Trophoblast cell (in vitro differentiated cells and primary cell): ENCODE data around the gene RNF168.
"Not testable (repeated sequence)": the region's sequence is repeated elsewhere in the genome, so short reads cannot be mapped to it uniquely, and the experiment has no call there.

Source experiments
- DNase-seq, 2 donors: peaks; one replicate each; pipeline ENCODE4 v3.0.0-alpha.2; 2016
- H2AFZ ChIP-seq: 2 replicates; pipeline ENCODE4 v1.6.1; 2013; ENCODE audit warnings: low read length, moderate library complexity, mild to moderate bottlenecking; ENCODE audit not compliant: insufficient read depth, poor library complexity
- H2AK5ac ChIP-seq: 2 replicates; pipeline ENCODE4 v1.6.1; 2013; ENCODE audit warnings: mild to moderate bottlenecking, low read length
- H2BK120ac ChIP-seq: 2 replicates; pipeline ENCODE4 v1.6.1; 2013; ENCODE audit warnings: low read length, mild to moderate bottlenecking, moderate library complexity; ENCODE audit not compliant: insufficient read depth, poor library complexity
- H2BK12ac ChIP-seq: 2 replicates; pipeline ENCODE4 v1.6.1; 2013; ENCODE audit warnings: mild to moderate bottlenecking, low read length, moderate library complexity
- H2BK5ac ChIP-seq: 2 replicates; pipeline ENCODE4 v1.6.1; 2013; ENCODE audit warnings: low read length, low read depth, moderate library complexity, mild to moderate bottlenecking; ENCODE audit not compliant: poor library complexity
- H3K14ac ChIP-seq: 2 replicates; pipeline ENCODE4 v1.6.1; 2013; ENCODE audit warnings: mild to moderate bottlenecking, low read length
- H3K18ac ChIP-seq: 2 replicates; pipeline ENCODE4 v1.6.1; 2013; ENCODE audit warnings: mild to moderate bottlenecking, low read length
- H3K23ac ChIP-seq: 2 replicates; pipeline ENCODE4 v1.6.1; 2013; ENCODE audit warnings: low read length
- H3K27ac ChIP-seq: 2 replicates; pipeline ENCODE4 v1.5.1; 2013; ENCODE audit warnings: low read depth, mild to moderate bottlenecking, inconsistent platforms, low read length, moderate library complexity
- H3K27me3 ChIP-seq: 2 replicates; pipeline ENCODE4 v1.6.1; 2013; ENCODE audit warnings: inconsistent platforms, mild to moderate bottlenecking, low read length, moderate library complexity; ENCODE audit not compliant: insufficient read depth
- H3K36me3 ChIP-seq, 2 experiments: 1 replicate in 1 of 2; 2 replicates in 1 of 2; pipeline ENCODE4 v1.6.1; 2013; ENCODE audit warnings: low read length in 2 of 2, mild to moderate bottlenecking in 2 of 2, moderate library complexity in 1 of 2; ENCODE audit not compliant: insufficient read depth in 2 of 2, control insufficient read depth in 1 of 2
- H3K4ac ChIP-seq: 2 replicates; pipeline ENCODE4 v1.6.1; 2013; ENCODE audit warnings: low read depth, mild to moderate bottlenecking, low read length, moderate library complexity
- H3K4me1 ChIP-seq, 2 experiments: 1 replicate in 1 of 2; 2 replicates in 1 of 2; pipeline ENCODE4 v1.6.1; 2013; ENCODE audit warnings: low read length in 2 of 2, mild to moderate bottlenecking in 2 of 2, moderate library complexity in 1 of 2; ENCODE audit not compliant: insufficient read depth in 2 of 2, control insufficient read depth in 1 of 2
- H3K4me2 ChIP-seq: 2 replicates; pipeline ENCODE4 v1.6.1; 2013; ENCODE audit warnings: inconsistent platforms, mild to moderate bottlenecking, low read length, moderate library complexity
- H3K4me3 ChIP-seq: 2 replicates; pipeline ENCODE4 v1.5.1; 2013; ENCODE audit warnings: mild to moderate bottlenecking, low read depth, low read length, inconsistent platforms
- H3K79me1 ChIP-seq: one replicate; pipeline ENCODE4 v1.6.1; 2013; ENCODE audit warnings: low read length
- H3K79me2 ChIP-seq: 2 replicates; pipeline ENCODE4 v1.6.1; 2013; ENCODE audit warnings: low read length, mild to moderate bottlenecking; ENCODE audit not compliant: control insufficient read depth, insufficient read depth, poor library complexity
- H3K9ac ChIP-seq: 2 replicates; pipeline ENCODE4 v1.6.1; 2013; ENCODE audit warnings: mild to moderate bottlenecking, low read length
- H3K9me3 ChIP-seq: 2 replicates; pipeline ENCODE4 v1.6.1; 2013; ENCODE audit warnings: low read depth, mild to moderate bottlenecking, control low read depth, inconsistent platforms, low read length; ENCODE audit not compliant: insufficient read depth
- H4K12ac ChIP-seq: 2 replicates; pipeline ENCODE4 v1.6.1; 2013; ENCODE audit warnings: low read depth, mild to moderate bottlenecking, low read length, moderate library complexity
- H4K8ac ChIP-seq: 2 replicates; pipeline ENCODE4 v1.6.1; 2013; ENCODE audit warnings: low read depth, mild to moderate bottlenecking, low read length, moderate library complexity
- H4K91ac ChIP-seq: one replicate; pipeline ENCODE4 v1.6.1; 2013; ENCODE audit warnings: low read depth, mild to moderate bottlenecking, low read length, moderate library complexity
- WGBS: extraction: QIAGEN DNeasy Blood & Tissue Kit; methylation state at CpG from one replicate; pipeline ENCODE4 v1.1.7; 2013; ENCODE audit warnings: missing lambda C conversion rate; ENCODE audit not compliant: insufficient read length, insufficient coverage; ENCODE audit errors: extremely low coverage; 5-methylcytosine and 5-hydroxymethylcytosine counted together

The RNF168 gene

DNA sequence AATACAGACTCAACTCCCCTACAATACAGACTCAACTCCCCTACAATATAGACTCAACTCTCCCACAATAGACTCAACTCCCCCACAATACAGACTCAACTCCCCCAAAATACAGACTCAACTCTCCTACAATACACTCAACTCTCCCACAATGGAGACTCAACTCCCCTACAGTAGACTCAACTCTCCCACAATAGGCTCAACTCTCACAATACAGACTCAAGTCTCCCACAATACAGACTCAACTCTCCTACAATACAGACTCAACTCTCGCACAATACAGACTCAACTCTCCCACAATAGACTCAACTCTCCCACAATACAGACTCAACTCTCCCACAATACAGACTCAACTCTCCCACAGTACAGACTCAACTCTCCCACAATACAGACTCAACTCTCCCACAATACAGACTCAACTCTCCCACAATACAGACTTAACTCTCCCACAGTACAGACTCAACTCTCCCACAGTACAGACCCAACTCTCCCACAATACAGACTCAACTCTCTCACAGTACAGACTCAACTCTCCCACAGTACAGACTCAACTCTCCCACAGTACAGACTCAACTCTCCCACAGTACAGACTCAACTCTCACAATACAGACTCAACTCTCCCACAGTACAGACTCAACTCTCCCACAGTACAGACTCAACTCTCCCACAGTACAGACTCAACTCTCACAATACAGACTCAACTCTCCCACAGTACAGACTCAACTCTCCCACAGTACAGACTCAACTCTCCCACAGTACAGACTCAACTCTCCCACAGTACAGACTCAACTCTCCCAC, 40.7 kb downstream of the RNF168 start:
- H3K4me1 ChIP-seq, result not testable (repeated sequence)

DNA sequence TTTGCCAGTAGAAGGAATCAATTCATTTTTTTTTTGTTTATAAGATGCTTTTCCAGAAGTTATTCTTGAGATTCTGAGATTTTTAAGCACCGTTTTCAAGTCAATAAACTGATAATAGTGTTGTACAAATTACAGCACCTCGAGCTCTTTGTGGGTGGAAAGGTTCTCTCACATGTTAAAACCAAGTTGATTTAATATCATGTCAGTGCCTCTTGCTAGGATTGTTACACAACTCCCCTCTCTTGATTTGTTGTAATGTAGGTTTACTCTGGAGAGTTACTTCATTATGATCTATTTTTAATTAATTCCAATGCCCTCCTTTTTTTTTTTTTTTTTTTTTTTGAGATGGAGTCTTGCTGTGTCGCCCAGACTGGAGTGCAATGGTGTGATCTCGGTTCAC, 45.5 kb downstream of the RNF168 start:
- H3K79me1 ChIP-seq, result no peaks in the 10 kb centered on the region
- H3K79me2 ChIP-seq, result no peaks in the 10 kb centered on the region
- H3K36me3 ChIP-seq, result no peaks in the 10 kb centered on the region
- DNase-seq, result no peak
- no peak overlapping the region for H2AK5ac ChIP-seq
- H4K8ac ChIP-seq, result no peak overlapping the region
- no peak overlapping the region for H2BK5ac ChIP-seq
- H2AFZ ChIP-seq, result no peak overlapping the region
- no peaks in the 10 kb centered on the region for H3K9me3 ChIP-seq
- H3K4me3 ChIP-seq, result no peak overlapping the region
- H3K18ac ChIP-seq, result no peak overlapping the region
- H3K9ac ChIP-seq, result no peak overlapping the region
- no peak overlapping the region for H3K4ac ChIP-seq
- H3K23ac ChIP-seq, result no peak overlapping the region
- H2BK12ac ChIP-seq, result no peak overlapping the region
- H2BK120ac ChIP-seq, result no peak overlapping the region
- no peak overlapping the region for H3K14ac ChIP-seq
- H4K12ac ChIP-seq, result no peak overlapping the region
- H3K4me1 ChIP-seq, result no peaks in the 10 kb centered on the region
- H3K27ac ChIP-seq, result no peak overlapping the region
- H4K91ac ChIP-seq, result no peak overlapping the region
- H3K27me3 ChIP-seq, result no peaks in the 10 kb centered on the region
- H3K4me2 ChIP-seq, result no peak overlapping the region
- no CpG with 5 or more reads among the region's 4 CpGs for WGBS

More for the DNA sequence above, 40.7 kb downstream of the RNF168 start:
- not testable (repeated sequence) for H2BK120ac ChIP-seq, H2AK5ac ChIP-seq, H4K91ac ChIP-seq, H3K79me2 ChIP-seq, H3K9me3 ChIP-seq, DNase-seq, H3K27ac ChIP-seq, H3K4ac ChIP-seq, H3K36me3 ChIP-seq, H4K12ac ChIP-seq, H3K4me2 ChIP-seq, H3K9ac ChIP-seq, H3K79me1 ChIP-seq, H2BK5ac ChIP-seq, H3K18ac ChIP-seq, H3K23ac ChIP-seq, H4K8ac ChIP-seq, H2BK12ac ChIP-seq, H3K14ac ChIP-seq, H2AFZ ChIP-seq, H3K4me3 ChIP-seq, H3K27me3 ChIP-seq
- WGBS, result no CpG with 5 or more reads among the region's 1 CpG

DNA sequence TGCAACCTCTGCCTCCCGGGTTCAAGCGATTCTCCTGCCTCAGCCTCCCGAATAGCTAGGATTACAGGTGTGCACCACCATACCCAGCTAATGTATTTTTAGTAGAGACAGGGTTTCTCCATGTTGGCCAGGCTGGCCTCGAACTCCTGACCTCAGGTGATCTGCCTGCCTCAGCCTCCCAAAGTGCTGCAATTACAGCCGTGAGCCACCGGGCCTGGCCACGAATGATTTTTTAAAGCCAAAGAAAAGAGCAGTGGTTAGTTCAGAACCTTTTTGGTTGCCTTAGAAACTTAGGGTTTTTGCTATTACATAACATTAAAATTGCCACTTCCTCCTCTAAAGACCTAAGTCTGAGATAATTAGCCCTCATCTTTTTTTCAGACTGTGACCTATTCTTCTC, 46.1 kb downstream of the RNF168 start:
- not testable (repeated sequence) for DNase-seq, H3K4me2 ChIP-seq, H2BK5ac ChIP-seq, H3K4ac ChIP-seq, H2AFZ ChIP-seq, H3K79me1 ChIP-seq, H3K79me2 ChIP-seq, H4K8ac ChIP-seq, H3K14ac ChIP-seq, H3K23ac ChIP-seq, H2BK12ac ChIP-seq, H4K12ac ChIP-seq, H3K18ac ChIP-seq, H3K27ac ChIP-seq, H4K91ac ChIP-seq, H3K9ac ChIP-seq, H2BK120ac ChIP-seq, H2AK5ac ChIP-seq, H3K27me3 ChIP-seq, H3K4me3 ChIP-seq, H3K36me3 ChIP-seq, H3K9me3 ChIP-seq, H3K4me1 ChIP-seq
- WGBS, result no CpG with 5 or more reads among the region's 7 CpGs

DNA sequence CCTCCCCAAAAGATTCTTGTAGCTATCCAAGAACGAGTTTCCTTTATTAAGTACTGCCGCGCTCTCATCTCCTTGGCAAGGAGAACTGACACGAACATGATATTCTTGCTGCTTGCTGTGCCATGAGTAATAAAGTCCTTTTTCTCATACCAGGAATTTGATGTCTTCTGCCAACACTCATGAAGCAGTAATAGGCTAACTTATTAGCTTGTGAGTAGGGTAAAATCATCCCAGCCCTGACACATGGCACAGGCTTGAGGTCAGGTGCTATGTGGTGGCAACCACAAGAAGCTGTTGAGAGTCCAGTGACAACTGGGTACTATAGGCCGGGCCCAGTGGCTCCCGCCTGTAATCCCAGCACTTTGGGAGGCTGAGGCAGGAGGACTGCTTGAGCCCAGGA, 48.6 kb downstream of the RNF168 start:
- H3K4me3 ChIP-seq, result no peak overlapping the region
- no peak overlapping the region for H2AK5ac ChIP-seq
- H2BK12ac ChIP-seq, result no peak overlapping the region
- H3K18ac ChIP-seq, result no peak overlapping the region
- no peak overlapping the region for H3K9ac ChIP-seq
- no peak overlapping the region for H2AFZ ChIP-seq
- no peak overlapping the region for H2BK5ac ChIP-seq
- H3K79me2 ChIP-seq, result no peaks in the 10 kb centered on the region
- H3K36me3 ChIP-seq, result no peaks in the 10 kb centered on the region
- no peak for DNase-seq
- no peaks in the 10 kb centered on the region for H3K79me1 ChIP-seq
- H2BK120ac ChIP-seq, result no peak overlapping the region
- H3K27me3 ChIP-seq, result no peaks in the 10 kb centered on the region
- H4K91ac ChIP-seq, result no peak overlapping the region
- H3K4ac ChIP-seq, result no peak overlapping the region
- H3K4me1 ChIP-seq, result no peaks in the 10 kb centered on the region
- no peak overlapping the region for H3K23ac ChIP-seq
- H4K8ac ChIP-seq, result no peak overlapping the region
- H3K4me2 ChIP-seq, result no peak overlapping the region
- no peak overlapping the region for H3K27ac ChIP-seq
- no peaks in the 10 kb centered on the region for H3K9me3 ChIP-seq
- H4K12ac ChIP-seq, result no peak overlapping the region
- no peak overlapping the region for H3K14ac ChIP-seq
- no CpG with 5 or more reads among the region's 6 CpGs for WGBS
